NCI-H2196 treated with DMSO at 0.1 percent for 48 hours (cell line): ENCODE measurements around the gene TSGA10.
"Not testable (repeated sequence)": the region's sequence is repeated elsewhere in the genome, so short reads cannot be mapped to it uniquely, and the experiment has no call there.

Source experiments
- DNase-seq: peaks from one replicate; lab custom pipeline; 2025; ENCODE audit not compliant: unreplicated experiment; lab: John Stamatoyannopoulos, UW

The TSGA10 gene

DNA sequence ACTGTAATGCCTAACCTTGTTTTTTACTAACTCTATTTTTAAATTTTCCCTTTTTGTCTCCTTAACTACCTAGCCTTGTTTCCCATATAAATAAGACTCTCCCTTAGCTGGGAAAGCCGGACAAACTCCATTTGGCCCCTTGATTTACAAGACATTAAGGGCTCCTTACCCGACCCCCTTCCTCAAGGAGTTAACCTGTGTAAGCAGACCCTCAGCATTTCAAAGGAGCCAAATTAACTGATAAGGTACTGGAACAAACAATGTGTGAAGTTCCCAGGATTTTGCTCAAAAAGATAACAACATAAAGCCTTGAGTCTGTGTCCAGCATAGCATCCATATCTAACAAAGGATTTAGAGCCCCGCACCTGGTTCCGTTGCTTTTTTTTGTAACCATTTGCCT lies 72.9 kb downstream of the TSGA10 start:
- no peak for DNase-seq

DNA sequence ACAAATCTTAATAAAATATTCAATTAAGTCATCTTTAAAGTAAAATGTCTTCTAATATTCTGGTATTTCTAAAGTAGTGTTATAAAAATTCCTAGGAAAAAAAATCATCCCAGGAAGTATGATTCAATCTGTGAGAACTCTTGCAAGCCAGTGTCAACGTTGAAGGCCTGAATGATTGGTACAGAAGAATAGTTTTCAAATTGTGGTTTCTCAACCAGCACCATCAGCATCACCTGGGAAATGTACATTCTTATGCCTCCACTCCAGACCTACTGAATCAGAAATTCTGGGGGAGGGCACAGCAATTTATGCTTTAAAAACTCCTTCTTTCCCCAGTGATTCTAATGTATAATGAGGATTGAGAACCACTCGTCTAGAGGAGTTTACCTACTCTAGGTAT lies 75.5 kb downstream of the TSGA10 start:
- no peak for DNase-seq

- DNase-seq, result peak; percentile 7
Observed at GRCh38 chr2:99072551-99072950, 82.2 kb downstream of the TSGA10 start.

GRCh38 chr2:99067871-99068625 lies 86.7 kb downstream of the TSGA10 start:
- no peak for DNase-seq

- peak; percentile 74 for DNase-seq
Observed at GRCh38 chr2:99066075-99066958, 88.4 kb downstream of the TSGA10 start.

DNA sequence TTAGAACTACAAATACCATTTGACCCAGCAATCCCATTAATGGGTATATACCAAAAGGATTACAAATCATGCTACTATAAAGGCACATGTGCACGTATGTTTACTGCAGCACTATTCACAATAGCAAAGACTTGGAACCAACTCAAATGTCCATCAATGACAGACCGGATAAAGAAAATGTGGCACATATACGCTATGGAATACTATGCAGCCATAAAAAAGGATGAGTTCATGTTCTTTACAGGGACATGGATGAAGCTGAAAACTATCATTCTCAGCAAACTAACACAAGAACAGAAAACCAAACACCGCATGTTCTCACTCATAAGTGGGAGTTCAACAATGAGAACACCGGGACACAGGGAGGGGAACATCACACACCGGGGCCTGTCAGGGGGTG lies 105.6 kb downstream of the TSGA10 start:
- DNase-seq, result not testable (repeated sequence)

DNA sequence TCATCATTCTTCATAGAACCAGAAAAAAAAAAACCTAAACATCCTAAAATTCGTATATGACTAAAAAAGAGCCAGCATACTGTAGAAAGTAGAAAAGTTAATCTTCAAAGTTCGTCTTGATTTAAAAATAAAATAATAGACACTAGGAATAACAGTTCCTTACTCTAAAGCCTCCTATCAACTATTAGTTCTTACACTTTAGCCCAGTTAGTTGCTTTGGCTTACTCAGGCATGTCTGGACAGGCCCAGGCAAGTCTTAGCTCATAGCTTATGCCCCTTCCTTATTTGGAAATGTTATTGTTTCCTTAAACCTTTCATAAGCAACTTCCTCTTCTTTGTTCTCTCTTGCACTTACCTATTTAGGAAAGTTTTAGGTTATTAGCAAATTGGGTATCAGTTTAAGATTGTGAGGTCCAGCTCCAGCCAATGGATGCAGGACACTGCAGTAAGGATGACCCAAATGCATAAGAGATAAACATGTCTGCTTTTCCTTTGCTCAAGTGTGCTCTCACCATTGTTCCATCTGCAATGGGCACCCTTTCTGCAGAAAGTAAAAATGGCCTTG lies 113.9 kb downstream of the TSGA10 start:
- DNase-seq, result not testable (repeated sequence)

DNA sequence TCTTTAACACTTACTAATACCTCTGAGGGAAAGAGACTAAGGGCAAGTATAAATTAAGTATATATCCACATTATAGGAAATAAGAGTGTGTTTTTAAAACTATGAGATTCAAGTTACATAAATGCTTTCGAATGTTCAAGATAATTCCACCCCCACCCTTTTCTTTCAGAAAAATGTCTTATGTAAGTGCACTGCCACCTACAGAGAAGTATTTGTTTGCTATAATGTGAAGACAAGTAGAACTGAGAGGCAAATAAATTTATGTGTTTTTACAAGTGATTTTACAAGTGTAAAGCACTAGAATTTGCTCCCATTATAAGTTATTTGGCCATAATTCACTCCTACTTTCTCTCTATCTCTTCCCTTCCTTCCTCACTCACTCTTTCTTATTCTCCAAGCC lies 118.8 kb downstream of the TSGA10 start:
- no peak for DNase-seq

GRCh38 chr2:99032786-99033185 lies 122.0 kb downstream of the TSGA10 start:
- no peak for DNase-seq

DNA sequence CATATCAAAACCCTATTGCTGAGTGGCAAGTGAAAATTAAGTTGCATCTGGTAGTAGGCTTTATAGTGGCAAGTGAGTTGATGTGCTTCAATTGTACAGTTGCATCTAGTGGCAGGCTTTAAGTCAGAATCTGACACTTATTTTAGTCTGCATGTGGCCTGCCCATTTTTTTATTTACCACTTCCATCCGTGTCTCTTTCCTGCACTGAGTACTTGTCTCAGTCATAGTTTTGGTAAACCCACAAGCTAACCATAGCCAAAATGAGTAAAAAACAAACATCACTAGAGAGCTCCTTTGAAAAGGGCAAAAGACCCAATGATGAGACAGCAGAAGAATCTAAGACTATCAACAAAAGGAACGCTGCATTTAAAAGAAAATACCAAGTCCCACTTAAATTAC lies 122.7 kb downstream of the TSGA10 start:
- DNase-seq, result no peak

GRCh38 chr2:99031481-99031880 lies 123.3 kb downstream of the TSGA10 start:
- DNase-seq, result no peak

DNA sequence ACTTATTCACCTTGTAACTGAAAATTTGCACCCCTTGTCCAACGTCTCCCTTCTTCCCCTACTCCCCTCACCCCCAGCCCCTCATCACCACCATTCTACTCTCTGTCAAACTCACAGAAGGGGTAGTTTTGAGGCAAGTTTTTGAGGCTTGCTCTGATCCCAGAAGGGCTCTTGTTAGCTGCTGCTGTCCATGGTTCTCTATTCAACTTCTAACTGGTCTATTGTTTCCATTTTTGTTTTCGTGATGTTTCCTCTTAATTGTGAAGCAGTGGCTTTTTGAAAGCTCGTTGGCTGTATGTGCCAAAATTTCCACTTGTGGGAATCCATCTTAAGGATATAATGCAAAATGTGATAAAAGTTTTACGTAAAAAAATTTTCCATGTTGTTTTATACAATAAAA lies 126.2 kb downstream of the TSGA10 start:
- DNase-seq, result no peak

GRCh38 chr2:99027856-99028255 lies 126.9 kb downstream of the TSGA10 start:
- no peak for DNase-seq

DNA sequence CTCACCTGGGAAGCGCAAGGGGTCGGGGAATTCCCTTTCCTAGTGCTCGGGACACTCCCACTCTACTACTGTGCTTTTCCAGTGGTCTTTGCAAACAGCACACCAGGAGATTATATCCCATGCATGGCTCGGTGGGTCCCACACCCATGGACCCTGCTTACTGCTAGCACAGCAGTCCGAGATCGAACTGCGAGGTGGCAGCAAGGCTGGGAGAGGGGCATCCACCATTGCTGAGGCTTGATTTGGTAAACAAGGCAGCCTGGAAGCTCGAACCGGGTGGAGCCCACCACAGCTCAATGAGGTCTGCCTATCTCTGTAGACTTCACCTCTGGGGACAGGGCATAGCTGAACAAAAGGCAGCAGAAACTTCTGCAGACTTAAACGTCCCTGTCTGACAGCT lies 154.0 kb downstream of the TSGA10 start:
- DNase-seq, result no peak

- not testable (repeated sequence) for DNase-seq
Observed at GRCh38 chr2:98988695-98989094, 166.0 kb downstream of the TSGA10 start.

GRCh38 chr2:98985905-98986666 lies 168.7 kb downstream of the TSGA10 start:
- no peak for DNase-seq

- DNase-seq, result no peak
Observed at GRCh38 chr2:98975611-98976010, 179.1 kb downstream of the TSGA10 start.

DNA sequence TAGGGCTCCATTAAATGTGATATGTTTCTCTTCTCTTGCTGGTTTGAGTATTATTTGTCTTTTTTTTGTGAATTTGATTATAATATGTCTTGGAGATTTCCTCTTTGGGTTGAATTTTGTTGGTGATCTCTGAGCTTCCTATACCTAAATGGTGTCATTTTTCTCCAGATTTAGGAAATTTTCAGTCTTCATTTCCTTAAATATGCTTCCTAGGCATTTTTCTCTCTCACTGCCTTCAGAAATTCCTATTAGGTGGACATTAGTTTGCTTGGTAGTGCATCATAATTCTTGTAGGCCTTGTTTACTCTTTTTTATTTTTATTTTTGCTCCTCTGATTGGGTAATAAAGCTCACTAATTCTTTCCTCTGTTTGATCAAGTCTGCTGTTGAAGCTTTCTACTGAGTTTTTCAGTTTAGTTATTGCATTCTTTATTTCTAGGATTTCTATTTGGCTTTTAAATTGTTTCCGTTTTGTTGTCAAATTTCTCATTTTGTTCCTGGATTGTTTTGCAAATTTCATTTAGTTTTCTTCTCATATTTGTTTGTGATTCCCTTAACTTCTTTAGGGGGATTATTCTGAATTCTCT lies 182.1 kb downstream of the TSGA10 start:
- DNase-seq, result no peak

- no peak for DNase-seq
Observed at GRCh38 chr2:98959810-98960507, 194.8 kb downstream of the TSGA10 start.

DNA sequence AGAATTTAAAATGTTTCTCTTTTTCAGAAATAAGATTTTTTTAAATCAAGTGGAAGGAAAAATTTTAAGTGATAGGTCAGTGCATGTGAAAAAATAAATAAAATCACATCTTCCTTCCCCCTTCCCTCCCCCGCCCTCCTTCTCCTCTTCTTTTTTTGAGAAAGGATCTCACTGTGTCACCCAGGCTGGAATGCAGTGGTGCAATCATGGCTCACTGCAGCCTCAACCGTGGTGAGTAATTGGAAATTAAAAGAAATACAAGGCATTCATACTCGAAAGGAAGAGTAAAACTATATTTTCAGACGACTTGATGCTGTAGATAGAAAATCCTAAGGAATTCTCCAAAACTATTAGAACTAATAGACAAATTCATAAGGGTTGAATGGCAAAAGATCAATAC lies 201.8 kb downstream of the TSGA10 start:
- DNase-seq, result no peak
